ENCODE measurements around the gene NOTUM.

NOTUM gene

DNA sequence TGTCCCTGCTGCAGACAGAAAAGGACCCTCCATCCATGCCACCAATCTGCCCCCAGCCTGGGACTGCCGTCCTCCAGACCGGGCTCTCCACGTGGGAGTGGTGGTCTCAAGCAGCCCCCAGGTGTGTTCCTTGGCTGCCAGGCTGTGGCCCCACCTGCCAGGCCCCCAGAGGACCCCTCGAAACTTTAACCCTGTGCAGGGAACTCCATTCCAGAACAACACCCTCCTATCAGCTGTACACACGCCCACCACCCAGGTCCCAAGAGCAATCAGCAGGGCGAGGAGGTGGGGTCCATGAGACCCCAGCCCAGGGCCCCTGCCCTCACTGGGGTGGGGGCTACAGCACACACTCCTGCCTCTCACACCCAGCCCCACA is 25.3 kb downstream of the NOTUM start:
- DNase-seq (ENCODE audit: low read depth), result no peak

DNA sequence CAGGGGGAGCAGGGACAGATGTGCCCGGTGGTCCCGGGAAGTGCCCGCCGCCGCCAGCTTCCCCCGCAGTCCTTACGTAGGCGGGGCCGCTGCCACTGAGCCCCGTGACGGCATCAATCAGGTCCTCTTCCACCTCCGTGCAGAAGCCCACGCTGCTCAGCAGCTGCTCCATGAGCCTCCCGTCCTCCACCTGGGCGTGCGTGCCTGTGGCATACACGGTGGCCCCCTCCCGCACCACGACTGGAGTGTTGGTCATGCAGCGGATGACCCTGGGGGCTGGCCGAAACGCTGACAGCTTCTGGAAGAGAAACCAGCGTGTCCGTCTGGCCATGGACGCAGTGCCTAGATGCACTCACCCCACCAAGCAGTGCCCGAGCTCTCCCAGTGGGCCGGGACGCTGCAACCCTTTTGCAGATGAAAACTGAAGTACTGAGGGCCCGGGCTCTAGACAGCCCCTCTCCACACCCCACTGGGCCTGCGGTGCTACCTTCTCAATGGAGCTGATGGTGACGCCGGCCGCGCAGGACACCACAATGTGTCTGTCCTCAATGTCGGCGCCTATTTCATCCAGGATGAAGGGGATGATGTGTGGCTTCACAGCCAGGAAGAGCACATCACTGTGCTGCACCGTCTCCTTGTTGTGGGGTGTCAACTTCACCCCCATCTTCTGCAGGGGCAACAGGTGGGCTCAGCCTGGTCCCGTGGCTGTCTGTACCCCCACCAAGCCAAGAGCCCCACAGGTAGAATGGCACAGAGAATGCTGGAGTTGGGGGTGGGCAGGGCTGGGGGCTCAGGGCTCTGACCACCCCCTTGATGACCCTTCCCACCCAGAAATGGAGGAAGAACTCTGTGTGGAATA is 25.9 kb downstream of the NOTUM start:
- DNase-seq (ENCODE audit: low read depth), result no peak

DNA sequence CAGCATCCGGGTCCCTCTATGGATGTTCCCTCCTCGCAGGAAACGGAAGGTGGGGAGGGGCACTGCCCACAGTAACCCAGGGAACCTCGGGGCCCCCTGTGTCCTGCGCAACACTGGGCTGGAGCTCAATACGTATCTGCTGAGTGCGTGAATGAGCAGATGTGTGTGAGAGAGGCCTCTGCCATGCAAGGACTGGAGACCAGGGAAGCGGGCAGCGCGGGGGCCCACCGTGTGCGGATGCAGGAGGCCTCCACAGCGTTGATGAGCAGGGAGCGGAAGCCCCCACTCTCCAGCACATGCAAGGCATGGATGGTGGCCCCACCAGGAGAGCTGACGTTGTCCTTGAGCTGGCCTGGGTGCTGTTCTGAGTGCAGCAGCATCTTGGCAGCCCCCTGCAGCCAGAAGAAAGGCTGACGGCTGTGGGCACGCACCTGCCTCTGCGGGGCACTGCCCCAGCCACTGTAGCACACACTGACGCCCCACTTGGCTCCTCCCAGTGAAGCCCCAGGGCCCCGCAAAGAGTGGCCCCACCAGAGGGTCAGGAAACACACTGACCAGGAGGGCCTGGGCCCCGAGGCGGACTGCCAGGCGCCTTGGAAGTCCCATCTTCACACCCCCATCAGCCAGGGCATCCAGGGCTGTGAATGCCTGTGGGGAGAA is 26.8 kb downstream of the NOTUM start:
- DNase-seq (ENCODE audit: low read depth), result no peak

DNA sequence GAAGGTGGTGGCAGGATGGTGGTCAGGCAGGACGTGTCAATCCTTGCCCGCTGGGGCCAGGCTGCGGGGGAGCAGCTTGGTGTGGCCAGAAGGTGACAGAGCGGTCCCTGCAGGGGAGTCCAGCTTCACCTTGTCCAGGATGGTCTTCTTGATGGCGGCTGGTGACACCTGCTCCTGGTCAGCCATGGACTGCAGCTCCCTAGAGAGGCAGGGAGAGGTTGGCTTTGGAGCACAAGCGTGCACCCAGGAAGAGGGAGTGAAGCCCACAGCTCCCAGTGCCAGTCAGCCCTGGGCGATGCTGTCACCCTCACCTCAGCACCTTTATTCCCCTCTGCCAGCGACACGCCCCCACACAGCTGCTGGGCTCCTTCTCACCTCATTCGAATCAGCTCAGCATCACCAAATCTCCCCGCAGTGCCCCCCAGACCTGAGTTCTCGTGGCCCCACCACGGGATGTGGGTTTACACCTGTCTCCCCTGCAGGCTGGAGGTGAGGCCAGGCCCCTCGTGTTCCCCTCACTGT is 27.7 kb downstream of the NOTUM start:
- DNase-seq (ENCODE audit: low read depth), result no peak

DNA sequence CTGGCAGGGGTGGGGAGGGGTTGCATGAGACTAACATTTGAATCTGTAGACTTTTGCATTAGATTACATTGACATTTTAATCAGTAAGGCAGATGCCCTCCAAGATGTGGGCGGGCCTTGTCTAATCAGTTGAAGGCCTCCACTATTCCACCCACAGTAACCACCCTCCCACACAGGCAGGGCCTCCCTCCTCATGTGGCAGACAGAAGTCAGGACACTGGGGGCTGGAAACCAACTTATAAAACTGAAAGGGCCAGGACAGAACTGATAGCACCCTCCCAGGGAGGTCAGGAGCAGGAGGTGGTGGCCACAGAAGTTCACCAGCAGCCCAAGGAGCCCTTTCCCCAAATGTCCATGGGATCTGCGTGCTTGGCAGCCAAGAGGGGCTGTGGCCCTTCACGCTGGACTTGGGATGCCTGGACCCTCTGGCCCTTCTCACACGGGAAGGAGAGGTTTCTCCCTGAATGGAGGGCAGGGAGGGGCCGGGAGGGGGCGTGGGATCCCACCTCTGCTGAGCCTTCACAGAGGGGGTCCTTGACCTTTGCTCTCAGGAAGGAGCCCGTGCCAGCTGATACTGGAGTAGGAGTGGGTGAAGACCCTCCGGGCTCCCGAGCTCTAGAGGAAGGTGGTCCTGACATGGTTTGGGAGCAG is 28.5 kb downstream of the NOTUM start:
- DNase-seq (ENCODE audit: low read depth), result no peak

DNA sequence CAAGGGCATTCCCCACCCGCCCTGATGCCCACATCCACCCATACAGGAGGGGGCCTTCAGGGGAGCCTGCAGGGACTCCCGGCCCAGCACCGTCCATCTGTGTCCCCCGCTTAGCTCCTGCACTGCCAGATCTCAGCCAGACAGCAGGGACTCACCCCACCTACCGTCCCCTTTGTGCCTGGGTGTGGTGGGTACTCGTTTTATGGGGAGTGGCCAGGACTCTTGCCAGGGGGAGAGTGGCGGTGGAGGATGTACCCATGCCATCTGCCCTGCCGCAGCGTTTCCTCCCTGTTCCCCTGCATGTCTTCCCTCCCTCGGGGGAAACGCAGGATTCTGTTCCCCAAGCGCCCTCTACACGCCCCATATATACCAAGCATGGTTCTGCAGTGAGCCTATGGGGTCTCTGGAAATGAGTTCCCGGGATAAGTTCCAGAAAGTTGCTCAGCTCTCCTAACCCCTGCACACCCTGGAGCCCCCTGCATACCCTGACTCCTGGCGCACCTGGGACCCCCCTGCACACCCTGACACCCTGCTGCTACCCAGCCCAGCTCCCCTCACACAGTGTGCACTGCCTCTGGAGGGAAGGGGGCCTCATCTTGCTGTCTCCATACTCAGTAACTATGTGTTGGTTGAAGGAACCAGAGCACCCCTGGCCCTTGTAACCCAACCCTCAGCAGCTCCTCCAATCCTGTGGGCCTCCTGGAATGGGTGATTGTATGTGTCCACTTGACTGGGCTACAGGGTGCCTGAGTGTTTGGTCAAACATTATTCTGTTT is 29.2 kb downstream of the NOTUM start:
- no peak for DNase-seq (ENCODE audit: low read depth)

DNA sequence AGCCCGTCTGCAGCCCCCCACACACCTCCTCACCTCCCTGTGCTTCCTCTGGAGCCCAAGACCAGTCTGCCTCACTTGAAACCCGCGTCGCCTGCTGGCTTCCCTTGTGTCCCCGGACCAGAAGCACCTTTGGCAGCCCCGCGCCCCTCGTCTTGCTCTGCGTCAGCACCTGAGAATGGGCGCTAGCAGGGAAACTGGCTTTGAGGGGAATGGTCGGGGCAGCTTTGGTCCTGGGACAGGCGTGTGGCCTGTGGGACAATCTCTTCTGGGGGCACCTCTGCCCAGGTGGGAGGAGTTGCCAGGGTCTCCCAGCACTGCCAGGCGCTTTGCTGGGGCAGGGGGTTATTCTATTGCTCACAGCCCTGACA is 29.8 kb downstream of the NOTUM start:
- no peak for DNase-seq (ENCODE audit: low read depth)

DNA sequence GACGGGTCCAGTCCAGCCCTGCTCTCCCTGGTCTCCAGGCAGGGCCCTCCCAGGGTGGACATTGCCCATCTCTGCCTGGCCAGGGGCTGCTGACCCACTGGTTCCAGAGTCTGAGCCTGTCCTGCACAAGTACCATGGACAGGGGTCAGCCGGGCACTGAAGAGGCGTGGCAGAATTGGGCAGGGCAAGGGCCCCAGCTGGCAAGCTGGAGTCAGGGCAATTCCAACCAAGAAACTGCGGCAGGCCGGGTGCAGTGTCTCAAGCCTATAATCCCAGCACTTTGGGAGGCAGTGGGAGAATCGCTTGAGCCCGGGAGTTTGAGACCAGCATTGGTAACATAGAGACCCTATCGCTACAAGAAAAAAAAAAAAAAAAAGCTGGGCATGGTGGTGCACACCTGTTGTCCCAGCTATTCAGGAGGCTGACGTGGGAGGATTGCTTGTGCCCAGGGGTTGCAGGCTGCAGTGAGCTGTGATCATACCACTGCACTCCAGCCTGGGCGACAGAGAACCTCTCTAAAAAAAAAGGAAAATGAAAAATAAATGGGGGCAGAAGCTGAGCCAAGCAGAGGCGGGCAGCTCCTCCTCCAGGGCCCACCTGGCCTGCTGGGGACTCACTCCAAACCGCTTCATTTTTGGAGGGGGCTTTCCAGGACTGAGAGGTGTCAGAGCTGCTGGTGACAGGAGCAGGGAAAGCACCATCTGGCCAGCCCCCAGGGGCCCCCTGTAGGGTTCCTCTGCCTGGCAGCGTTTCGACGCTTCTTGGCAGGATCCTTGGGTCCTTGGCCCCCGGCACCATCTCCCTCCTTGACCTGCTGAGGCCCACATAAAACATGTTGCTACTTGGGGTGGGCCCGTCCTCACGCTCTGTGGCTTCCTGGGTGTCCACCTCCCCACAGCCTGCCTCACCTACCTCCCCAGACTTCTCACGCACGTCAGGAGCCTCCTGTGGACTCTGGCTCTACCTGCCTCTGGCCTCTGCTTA is 30.6 kb downstream of the NOTUM start:
- DNase-seq (ENCODE audit: low read depth), result no peak

DNA sequence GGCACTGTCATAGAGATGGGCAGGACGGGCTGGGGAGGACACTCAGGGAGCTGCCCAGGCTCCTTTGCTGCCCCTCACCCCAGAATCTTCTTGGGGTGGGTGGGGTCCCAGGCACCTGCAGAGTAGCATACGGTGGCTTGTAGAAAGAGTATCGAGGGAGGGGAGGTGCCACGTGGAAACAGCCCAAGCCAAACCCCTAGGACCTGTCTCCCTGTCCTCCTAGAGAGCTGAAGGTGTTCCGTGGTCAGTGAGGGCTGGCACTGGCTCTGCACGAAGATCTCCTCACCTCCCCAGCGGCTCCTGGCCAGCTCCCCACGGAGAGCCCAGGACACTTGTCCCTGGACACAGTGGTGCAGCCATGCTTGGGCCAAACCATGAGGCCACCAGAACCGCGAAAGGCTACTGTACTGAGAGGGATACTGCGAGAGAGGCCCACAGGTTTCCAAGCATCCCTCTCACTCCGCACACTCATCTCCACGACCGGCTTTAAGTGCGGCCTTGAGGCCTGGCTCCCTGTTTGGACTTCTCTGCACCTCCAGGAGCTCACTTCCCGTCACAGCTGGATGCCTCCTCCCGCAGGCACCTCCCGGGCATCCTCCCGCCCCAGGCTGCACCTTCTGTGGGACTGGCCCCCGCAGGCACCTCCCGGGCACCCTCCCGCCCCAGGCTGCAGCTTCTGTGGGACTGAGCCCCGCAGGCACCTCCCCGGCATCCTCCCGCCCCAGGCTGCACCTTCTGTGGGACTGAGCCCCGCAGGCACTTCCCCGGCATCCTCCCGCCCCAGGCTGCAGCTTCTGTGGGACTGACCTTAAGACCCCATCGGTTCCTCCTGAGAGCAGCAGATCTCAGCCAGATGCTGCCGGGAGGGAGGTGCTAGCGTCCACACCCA is 31.5 kb downstream of the NOTUM start:
- DNase-seq (ENCODE audit: low read depth), result no peak

DNA sequence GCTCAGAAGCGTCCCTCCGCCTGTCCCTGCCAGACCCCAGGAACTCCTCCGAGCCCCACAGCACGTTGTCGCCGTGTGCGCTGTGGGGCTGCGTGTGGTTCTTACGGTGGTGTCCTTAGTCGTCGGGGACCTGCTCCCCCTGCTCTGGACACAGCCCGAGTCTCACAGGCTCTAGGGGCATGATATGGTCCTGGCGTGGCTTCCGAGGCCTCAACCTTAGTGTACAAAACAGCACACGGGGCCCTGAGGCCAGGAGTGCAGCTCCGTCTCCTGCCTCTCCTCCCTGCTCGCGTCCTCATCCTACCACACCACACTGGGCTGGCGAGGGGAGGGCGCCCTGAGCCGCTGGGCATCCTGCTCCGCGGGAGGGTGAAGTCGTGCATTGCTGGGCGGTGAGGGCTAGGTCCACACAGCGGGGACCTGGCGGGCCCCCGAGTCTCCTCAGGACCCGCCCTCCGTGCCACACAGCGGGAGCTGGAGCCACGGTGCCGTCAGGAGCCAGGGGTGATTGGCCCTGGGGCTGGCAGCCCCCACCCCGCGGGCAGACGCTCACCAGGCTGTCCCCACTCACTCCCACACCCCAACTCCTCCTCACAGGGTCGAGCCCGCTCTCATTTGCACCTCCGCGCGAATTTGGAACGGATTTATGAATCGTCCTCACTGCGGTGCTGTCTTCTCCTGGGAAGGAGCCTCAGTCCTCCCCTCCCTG is 32.3 kb downstream of the NOTUM start:
- no peak for DNase-seq (ENCODE audit: low read depth)

DNA sequence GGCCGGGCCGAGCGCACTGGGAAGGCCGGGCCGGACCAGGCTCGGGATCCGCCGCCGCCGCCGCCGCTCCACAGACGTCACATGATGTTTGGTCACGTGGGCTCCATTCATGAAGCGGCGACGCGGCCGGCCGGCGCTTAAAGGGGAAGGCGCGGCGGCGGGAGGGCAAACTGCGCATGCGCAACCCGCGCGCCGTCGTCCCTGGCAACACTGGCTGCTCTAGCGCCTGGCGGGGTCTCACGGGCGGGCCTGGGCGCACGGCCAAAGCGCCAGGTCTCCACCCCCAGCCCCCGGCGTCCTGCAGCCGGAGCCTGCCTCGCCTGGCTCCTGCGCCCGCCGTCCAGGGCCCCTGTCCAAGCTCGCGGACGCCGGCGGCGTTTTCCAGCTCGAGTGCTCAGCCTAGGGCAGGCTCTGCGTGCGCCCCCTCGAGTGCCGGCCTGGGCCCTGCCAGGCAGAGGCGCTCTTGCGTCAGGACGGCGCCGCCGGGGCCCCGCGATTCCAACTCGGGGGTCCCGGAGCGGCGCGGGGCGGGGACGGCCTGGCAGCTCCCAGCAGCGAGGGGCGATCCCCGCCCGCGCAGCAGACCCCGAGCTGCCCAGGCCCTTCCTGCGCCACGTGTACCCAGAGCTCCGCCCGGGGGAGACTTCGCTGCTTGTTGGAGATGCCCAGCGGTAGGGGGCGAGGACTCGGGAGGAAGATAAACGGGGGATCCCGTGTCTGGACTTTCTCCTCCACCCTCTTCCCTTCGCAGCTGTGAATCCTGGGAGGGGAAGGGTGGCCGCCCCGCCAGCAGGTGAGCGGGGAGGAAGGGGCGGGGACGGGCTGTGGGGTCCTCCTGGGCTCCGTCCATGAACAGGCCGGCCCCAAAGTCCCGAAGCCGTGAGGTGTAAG is 33.1 kb downstream of the NOTUM start, which contains the start of gene MAFG:
Gene MAFG (minus strand): TSS at position 83 of the 891 bp plus-strand sequence. CDS start 4,550 bp downstream, outside the sequence.
- no peak for DNase-seq (ENCODE audit: low read depth)

DNA sequence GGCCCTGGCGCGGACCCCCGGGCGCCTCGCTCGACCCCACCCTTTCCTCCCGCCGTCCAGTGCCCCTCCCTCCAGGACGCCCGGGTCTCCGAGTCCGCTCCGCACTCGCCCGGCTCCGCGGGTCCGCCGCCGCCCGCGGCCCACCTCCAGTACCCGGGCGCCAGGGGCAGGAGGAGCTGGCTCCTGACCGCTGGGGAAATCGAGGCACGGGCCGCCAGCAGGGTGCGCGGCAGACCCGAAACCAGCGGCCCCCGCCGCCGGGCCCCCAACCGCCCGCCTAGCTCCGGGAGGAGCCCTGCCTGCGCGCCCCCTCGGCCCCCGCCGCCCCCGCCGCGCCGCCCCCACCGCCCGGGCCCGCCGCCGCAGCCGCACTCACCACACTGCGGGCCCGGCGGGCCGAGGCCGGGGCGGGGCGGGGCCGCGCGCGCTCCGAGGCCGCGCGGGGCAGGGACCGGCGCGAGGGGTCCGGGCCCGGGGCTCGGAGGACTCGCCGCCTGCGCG is 33.8 kb downstream of the NOTUM start:
- no peak for DNase-seq (ENCODE audit: low read depth)

DNA sequence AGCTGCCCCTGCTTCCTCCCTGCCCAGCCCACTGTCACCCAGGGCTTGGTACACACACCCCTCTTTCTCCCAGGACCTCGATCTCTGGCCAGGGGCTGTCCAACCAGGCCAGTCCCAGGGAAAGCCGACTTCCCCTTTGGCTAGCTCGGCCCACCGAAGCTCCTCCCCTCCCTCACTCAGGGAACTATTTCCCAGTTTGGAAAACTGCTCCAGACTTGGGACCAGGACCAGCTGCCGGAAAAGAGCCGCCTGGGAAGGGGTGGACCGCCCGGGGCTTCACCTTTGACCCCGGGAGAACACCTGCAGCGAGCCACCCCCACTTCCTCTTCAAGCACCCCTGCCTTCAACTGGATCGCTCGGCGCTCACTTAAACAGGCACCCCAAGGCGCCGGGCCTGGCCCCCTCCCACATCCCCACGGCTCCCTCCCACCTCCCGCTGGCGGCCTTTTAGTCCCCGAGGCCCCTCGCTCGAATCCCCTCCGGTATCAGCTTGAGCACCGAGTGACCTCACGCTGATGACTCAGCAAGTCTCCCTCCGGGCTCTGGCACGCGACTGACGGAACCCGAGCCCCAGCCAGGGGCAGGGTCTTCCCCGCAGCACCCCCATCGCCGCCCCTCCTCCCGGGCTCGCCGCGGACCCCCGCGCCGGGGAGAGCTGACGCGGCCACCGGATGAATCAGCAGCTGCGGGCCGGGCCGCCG is 34.4 kb downstream of the NOTUM start:
- DNase-seq (ENCODE audit: low read depth), result no peak

DNA sequence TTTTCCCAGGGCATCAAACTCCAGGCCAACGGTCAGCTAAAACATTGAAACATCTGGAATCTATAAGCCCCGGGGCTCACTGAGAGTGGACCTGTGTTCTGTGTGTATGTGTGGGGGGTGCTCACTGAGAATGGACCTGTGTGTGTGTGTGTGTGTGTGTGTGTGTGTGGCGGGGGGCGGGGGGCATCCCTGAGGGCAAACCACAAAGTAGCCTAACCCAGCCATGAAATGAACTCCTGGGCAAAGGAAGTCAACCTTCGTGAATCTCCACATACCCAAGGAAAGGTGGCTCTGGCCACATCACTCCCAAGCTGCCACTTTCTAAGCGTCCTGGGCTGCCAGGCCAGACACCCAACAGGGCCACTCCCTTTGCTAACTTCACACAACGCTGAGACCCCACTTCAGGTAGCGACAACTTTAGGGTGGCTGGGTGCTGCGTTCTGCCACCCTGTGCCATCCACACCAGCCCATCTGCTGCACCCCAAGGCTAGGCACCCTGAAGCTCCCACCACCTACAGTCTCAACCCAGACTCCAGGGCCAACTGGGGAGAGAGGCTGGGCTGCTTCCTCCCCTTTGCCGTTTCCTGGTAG is 35.0 kb downstream of the NOTUM start:
- DNase-seq (ENCODE audit: low read depth), result no peak

DNA sequence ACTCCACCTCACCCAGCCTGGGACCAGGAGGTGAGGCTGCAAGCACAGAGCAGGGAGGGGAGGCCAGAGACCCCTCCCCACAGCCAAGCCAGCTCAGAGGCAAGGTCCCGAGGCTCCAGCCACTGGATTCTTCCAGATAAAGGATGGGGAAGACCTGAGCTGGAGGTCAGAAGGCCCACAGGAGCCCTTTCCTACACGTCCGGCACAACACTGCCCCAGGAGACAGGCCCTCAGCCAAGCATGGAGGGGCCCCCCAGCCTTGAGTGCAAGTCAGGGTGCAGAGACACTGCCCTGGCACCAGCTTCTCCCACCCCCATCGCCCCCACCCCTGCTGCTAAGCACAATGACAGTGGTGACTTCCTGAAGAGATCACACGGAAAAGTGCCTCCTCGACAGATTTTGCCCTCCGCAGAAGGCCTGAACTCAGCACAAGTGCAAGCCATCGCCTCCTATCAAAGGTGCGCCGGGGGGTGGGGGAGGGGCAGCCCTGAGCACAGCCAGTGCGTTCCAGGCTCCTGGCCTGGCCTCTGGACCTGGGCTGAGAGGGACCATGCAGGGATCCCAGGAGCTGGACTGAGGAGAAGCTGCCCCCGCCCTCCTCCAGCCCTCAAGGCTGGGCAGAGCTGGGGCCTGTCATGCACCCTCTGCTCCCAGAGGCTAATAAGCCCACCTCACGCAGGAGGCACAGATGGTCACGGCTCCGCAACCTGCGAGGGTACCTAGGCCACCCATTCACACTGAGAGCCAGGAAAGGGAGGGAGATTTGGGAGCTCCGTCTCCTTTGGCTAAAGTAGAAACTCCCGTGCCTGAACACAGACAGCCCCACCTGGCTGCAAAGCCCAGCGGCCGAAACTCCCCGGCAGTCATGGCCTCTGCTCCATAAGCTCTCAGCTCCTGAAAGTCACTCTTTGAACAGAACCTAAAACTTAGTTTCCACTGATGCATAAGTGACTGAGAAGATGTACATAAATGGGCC is 36.1 kb downstream of the NOTUM start:
- DNase-seq (ENCODE audit: low read depth), result no peak
